ENCODE data around the gene PALS1. TPM values are rescaled to one million over a fixed set of nuclear protein-coding genes. Genes with fewer than 3 reads are reported as not detected.

The PALS1 gene
- polyA plus RNA-seq (ENCODE audit: low read depth in 6 of 6): 1 to 10 TPM; 2.3 to 3.8 (median 2.9) TPM

DNA sequence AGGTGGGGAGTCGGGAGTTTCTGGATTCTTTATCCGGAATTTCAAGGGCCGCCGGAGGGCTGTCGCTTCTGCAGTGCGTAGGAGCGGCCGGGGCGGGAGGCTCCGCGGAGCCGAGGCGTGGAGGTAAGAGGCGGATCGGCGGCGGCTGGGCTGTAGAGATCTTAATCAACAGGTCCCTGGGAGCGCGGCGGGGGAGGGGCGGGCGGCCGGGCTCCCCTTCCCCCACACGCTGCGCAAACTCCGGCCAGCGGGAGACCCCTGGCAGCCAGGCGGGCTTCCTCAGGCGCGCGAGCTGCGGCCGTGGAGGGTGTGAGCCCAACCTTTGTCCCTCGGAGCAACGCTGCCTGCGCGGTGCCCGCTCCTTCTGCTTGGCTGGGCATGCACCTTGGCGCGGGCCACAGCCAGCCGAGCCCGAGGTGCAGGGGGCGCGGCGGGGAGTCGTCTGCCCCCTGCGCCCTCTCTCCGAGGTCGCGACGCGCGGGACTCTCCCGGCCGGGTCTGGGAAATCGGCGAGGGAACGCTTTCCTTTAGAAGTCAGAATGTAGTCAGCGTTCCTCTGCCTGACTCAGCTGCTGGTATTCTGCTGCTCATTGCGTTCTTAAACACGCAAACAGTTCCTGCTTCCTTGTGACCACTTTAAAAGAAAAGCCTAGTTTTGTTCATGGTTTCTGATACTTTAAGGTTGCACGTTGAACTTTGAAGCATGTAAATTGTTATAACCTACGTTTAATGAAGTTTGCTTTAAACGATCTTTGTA is at the start of gene PALS1:
TSS of gene PALS1 (plus strand) at position 25 of the 757 bp plus-strand sequence. CDS start 37,736 bp downstream, outside the sequence.
- DNase-seq (peak; percentile 63), ATAC-seq (ENCODE audit: low read depth in 2 of 2) (peak; percentile 53 to 55)
- H3K9me3 Mint-ChIP-seq: no peaks in the 10 kb centered on the region
- peak within 1 kb of the TSS; percentile 75 to 93 (median 83) for H3K27ac Mint-ChIP-seq
- no peaks in the 10 kb centered on the region for H3K36me3 Mint-ChIP-seq
- H3K27me3 Mint-ChIP-seq: no peaks in the 10 kb centered on the region
- peak within 1 kb of the TSS; percentile 85 to 97 (median 94) for H3K4me3 Mint-ChIP-seq
- peaks cover 8 to 23% (median 16%) of the 10 kb centered on the region in 3 donors for H3K4me1 Mint-ChIP-seq

GRCh38 chr14:67191768-67192290 is 49.4 kb upstream of the PALS1 start:
- peaks cover 4 to 10% (median 8%) of the 10 kb centered on the region in 3 donors for H3K4me1 Mint-ChIP-seq
- H3K9me3 Mint-ChIP-seq: no peaks in the 10 kb centered on the region
- H3K36me3 Mint-ChIP-seq: no peaks in the 10 kb centered on the region
- no peak overlapping the region for H3K4me3 Mint-ChIP-seq
- DNase-seq (no peak), ATAC-seq (ENCODE audit: low read depth in 2 of 2) (no peak)
- H3K27ac Mint-ChIP-seq: peak overlapping the region in 1 of 6 donors; percentile 14
- H3K27me3 Mint-ChIP-seq: peaks cover 0 to 10% (median 9%) of the 10 kb centered on the region in 3 donors

- no peaks in the 10 kb centered on the region for H3K36me3 Mint-ChIP-seq
- no peak overlapping the region for H3K4me3 Mint-ChIP-seq
- peaks cover 0 to 10% (median 9%) of the 10 kb centered on the region in 3 donors for H3K27me3 Mint-ChIP-seq
- peaks cover 4 to 10% (median 8%) of the 10 kb centered on the region in 3 donors for H3K4me1 Mint-ChIP-seq
- DNase-seq: no peak
- H3K9me3 Mint-ChIP-seq: no peaks in the 10 kb centered on the region
- peak overlapping the region in 1 of 6 donors; percentile 76 for H3K27ac Mint-ChIP-seq
- ATAC-seq (ENCODE audit: low read depth in 2 of 2): no peak
These were observed 48.9 kb upstream of the PALS1 start for GRCh38 chr14:67192366-67192765.

DNA sequence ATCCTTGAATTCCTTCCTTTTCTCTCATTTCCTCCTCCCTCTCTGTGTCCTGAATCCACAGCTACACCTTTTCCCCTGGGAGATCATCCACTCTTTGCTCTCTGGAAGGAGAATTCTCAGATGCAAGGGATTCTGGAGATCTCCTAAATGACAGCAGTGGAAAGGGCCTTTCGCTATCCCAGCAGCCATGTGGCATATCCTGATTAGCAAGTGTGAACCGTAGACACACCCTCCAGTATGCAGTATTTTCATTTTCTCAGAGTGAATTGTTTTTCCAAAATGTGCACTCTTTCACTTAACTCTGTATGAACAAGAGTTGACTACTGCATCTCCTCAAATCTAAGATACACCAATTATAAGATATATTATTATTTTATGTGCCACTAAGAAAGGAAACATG is 46.0 kb upstream of the PALS1 start:
- Mint-ChIP-seq H3K4me3 (peak overlapping the region in 1 of 8 donors; percentile 53), H3K4me1 (peaks cover 0 to 3% (median 0%) of the 10 kb centered on the region in 3 donors), H3K27me3 (peaks cover 0 to 18% (median 7%) of the 10 kb centered on the region in 3 donors), H3K36me3 (no peaks in the 10 kb centered on the region), H3K27ac (no peak overlapping the region), H3K9me3 (no peaks in the 10 kb centered on the region)
- DNase-seq (no peak), ATAC-seq (ENCODE audit: low read depth in 2 of 2) (no peak)

DNA sequence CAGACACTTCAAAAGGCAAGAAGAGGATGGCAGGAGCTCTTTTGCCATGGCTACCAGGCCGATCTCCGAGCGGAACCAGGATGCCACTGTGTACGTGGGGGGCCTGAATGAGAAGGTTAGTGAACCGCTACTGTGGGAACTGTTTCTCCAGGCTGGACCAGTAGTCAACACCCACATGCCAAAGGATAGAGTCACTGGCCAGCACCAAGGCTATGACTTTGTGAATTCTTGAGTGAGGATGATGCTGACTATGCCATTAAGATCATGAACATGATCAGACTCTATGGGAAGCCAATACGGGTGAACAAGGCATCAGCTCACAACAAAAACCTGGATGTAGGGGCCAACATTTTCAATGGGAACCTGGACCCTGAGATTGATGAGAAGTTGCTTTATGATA is 42.2 kb upstream of the PALS1 start:
- peaks cover 0 to 23% (median 22%) of the 10 kb centered on the region in 3 donors for H3K27me3 Mint-ChIP-seq
- H3K27ac Mint-ChIP-seq: no peak overlapping the region
- no peak for ATAC-seq (ENCODE audit: low read depth in 2 of 2)
- DNase-seq: no peak
- H3K4me1 Mint-ChIP-seq: no peaks in the 10 kb centered on the region
- H3K36me3 Mint-ChIP-seq: no peaks in the 10 kb centered on the region
- H3K9me3 Mint-ChIP-seq: no peaks in the 10 kb centered on the region
- H3K4me3 Mint-ChIP-seq: no peak overlapping the region

GRCh38 chr14:67207810-67208209 is 33.4 kb upstream of the PALS1 start:
- Mint-ChIP-seq H3K36me3 (no peaks in the 10 kb centered on the region), H3K27ac (peak overlapping the region in 1 of 6 donors; percentile 25), H3K4me1 (no peaks in the 10 kb centered on the region), H3K27me3 (peaks cover 7 to 16% (median 9%) of the 10 kb centered on the region in 3 donors), H3K4me3 (no peak overlapping the region), H3K9me3 (peaks cover 0 to 1% (median 0%) of the 10 kb centered on the region in 7 donors)
- DNase-seq (no peak), ATAC-seq (ENCODE audit: low read depth in 2 of 2) (no peak)

DNA sequence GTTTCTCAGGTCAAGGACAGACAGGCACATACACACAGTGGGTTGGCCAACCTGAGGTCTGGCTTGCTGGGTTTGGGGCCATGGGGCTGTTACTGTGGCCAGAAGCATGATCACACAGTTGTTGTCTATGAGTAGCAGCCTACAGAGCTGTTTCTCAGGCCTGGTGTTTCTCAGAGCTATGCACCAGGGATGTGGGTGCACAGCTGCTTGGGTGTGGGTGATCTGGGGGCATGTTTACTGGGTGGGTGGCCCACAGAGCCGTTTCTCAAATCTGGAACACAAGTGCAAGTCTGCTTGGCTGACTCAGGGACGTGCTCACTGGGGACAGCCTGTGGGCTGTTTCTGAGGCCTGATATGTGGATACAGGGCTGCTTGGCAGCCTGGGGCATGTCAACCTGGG is 23.1 kb upstream of the PALS1 start:
- Mint-ChIP-seq H3K27me3 (peaks cover 4 to 13% (median 9%) of the 10 kb centered on the region in 3 donors), H3K4me1 (no peaks in the 10 kb centered on the region), H3K4me3 (no peak overlapping the region), H3K36me3 (no peaks in the 10 kb centered on the region), H3K27ac (no peak overlapping the region), H3K9me3 (peaks cover 0 to 5% (median 0%) of the 10 kb centered on the region in 7 donors)
- no peak for DNase-seq
- ATAC-seq (ENCODE audit: low read depth in 2 of 2): no peak

GRCh38 chr14:67221248-67221981 is 19.8 kb upstream of the PALS1 start:
- ATAC-seq (ENCODE audit: low read depth in 2 of 2) (no peak), DNase-seq (no peak)
- no peaks in the 10 kb centered on the region for H3K36me3 Mint-ChIP-seq
- no peak overlapping the region for H3K27ac Mint-ChIP-seq
- H3K4me3 Mint-ChIP-seq: no peak overlapping the region
- peaks cover 4 to 18% (median 9%) of the 10 kb centered on the region in 3 donors for H3K27me3 Mint-ChIP-seq
- H3K4me1 Mint-ChIP-seq: no peaks in the 10 kb centered on the region
- peaks cover 0 to 5% (median 0%) of the 10 kb centered on the region in 7 donors for H3K9me3 Mint-ChIP-seq

GRCh38 chr14:67221982-67222328 is 19.3 kb upstream of the PALS1 start:
- Mint-ChIP-seq H3K4me3 (no peak overlapping the region), H3K27me3 (peaks cover 4 to 18% (median 9%) of the 10 kb centered on the region in 3 donors), H3K36me3 (no peaks in the 10 kb centered on the region), H3K4me1 (no peaks in the 10 kb centered on the region), H3K9me3 (peaks cover 0 to 5% (median 0%) of the 10 kb centered on the region in 7 donors), H3K27ac (no peak overlapping the region)
- no peak for ATAC-seq (ENCODE audit: low read depth in 2 of 2)
- DNase-seq: no peak

DNA sequence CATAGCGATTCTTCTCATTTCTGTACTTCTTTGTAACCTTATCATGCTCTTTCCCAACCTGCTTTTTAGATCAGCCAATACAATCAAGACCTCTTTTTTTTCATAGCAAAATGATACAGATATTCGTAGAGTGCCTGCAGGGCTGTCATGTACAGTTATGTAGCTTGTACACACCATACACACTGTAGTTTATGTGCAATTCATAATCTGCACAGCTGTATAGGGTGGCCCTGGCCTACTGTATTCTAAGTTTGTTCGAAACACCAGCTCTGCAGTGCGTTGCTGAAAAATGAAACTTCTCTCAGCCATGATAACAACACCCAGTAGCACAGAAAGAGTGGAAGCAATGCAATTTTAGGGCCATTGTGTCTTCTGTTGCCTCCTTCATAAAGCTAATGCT is 15.7 kb upstream of the PALS1 start:
- H3K36me3 Mint-ChIP-seq: no peaks in the 10 kb centered on the region
- ATAC-seq (ENCODE audit: low read depth in 2 of 2): no peak
- no peak for DNase-seq
- no peak overlapping the region for H3K27ac Mint-ChIP-seq
- no peaks in the 10 kb centered on the region for H3K4me1 Mint-ChIP-seq
- H3K4me3 Mint-ChIP-seq: no peak overlapping the region
- peaks cover 0 to 5% (median 4%) of the 10 kb centered on the region in 3 donors for H3K27me3 Mint-ChIP-seq
- H3K9me3 Mint-ChIP-seq: no peaks in the 10 kb centered on the region

GRCh38 chr14:67228325-67228984 is 12.8 kb upstream of the PALS1 start:
- Mint-ChIP-seq H3K9me3 (no peaks in the 10 kb centered on the region), H3K27ac (no peak overlapping the region), H3K4me1 (no peaks in the 10 kb centered on the region), H3K27me3 (peaks cover 0 to 5% (median 0%) of the 10 kb centered on the region in 3 donors), H3K36me3 (no peaks in the 10 kb centered on the region), H3K4me3 (no peak overlapping the region)
- ATAC-seq (ENCODE audit: low read depth in 2 of 2) (no peak), DNase-seq (no peak)

DNA sequence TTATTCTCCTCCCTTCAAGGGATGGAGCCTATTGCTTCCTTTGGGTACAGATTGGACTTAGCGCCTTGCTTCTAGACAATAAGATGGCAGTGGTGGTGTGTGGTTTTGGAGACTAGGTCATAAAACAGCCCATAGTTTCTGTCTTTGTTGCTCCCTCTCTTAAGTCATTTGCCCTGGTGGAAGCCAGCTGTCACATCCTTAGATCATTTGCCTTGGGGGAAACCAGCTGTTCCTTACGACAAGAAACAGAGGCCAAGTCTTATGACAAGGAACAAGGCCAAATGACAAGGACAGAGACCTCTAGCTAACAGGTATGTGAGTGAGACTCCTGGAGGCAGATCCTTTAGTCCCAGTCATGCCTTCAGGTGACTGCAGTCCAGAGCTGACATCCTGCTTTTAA is 9.2 kb upstream of the PALS1 start:
- no peaks in the 10 kb centered on the region for H3K4me1 Mint-ChIP-seq
- H3K27me3 Mint-ChIP-seq: no peaks in the 10 kb centered on the region

DNA sequence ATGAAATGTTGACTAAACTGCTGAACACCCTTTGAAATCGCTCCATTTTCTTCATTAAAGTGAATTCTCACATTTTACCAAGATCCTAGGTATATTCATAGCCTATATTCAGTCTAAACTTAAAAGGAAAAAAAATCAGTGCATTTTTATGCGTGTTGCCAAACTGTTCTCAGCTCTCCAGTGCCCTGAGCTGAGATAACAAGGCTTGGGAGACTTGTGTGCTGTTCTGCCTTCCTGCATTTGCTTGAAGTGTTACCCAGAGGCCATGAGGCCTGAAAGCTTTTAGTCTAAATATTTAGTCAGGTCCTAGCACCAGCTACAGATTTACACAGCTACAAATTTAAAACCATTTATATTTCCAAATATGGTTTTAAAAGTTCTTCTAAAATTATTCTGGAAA is 8.6 kb upstream of the PALS1 start:
- ATAC-seq (ENCODE audit: low read depth in 2 of 2): no peak
- Mint-ChIP-seq H3K9me3 (no peaks in the 10 kb centered on the region), H3K27ac (no peak overlapping the region), H3K4me1 (no peaks in the 10 kb centered on the region), H3K36me3 (no peaks in the 10 kb centered on the region), H3K27me3 (no peaks in the 10 kb centered on the region), H3K4me3 (no peak overlapping the region)
- DNase-seq: no peak

More for the DNA sequence above, 9.2 kb upstream of the PALS1 start:
- DNase-seq (no peak), ATAC-seq (ENCODE audit: low read depth in 2 of 2) (no peak)
- Mint-ChIP-seq H3K27ac (no peak overlapping the region), H3K9me3 (no peaks in the 10 kb centered on the region), H3K36me3 (no peaks in the 10 kb centered on the region), H3K4me3 (no peak overlapping the region)
